Activated CD4-positive, alpha-beta T cell treated with anti-CD3 and anti-CD28 coated beads, Interleukin-2, amount 50 U/mL, for 16 hours (primary cell): ENCODE data around the gene SLC66A2.
"Not testable (repeated sequence)": the region's sequence is repeated elsewhere in the genome, so short reads cannot be mapped to it uniquely, and the experiment has no call there.

Source experiments
- DNase-seq: peaks from one replicate; pipeline ENCODE4 v3.0.0-alpha.2; 2020

The SLC66A2 gene

GRCh38 chr18:79877163-79878091 is 74.0 kb downstream of the SLC66A2 start:
- DNase-seq: no peak

- DNase-seq: no peak
Observed at GRCh38 chr18:79876497-79876896, 75.0 kb downstream of the SLC66A2 start.

GRCh38 chr18:79875931-79876461 is 75.5 kb downstream of the SLC66A2 start:
- no peak for DNase-seq

GRCh38 chr18:79875531-79875919 is 75.9 kb downstream of the SLC66A2 start:
- no peak for DNase-seq

GRCh38 chr18:79874553-79875530 is 76.6 kb downstream of the SLC66A2 start:
- no peak for DNase-seq

- DNase-seq: no peak
Observed at GRCh38 chr18:79873449-79874110, 77.9 kb downstream of the SLC66A2 start.

- no peak for DNase-seq
Observed at GRCh38 chr18:79872527-79873444, 78.7 kb downstream of the SLC66A2 start.

GRCh38 chr18:79871481-79872091 is 79.9 kb downstream of the SLC66A2 start:
- no peak for DNase-seq

- DNase-seq: no peak
Observed at GRCh38 chr18:79871026-79871390, 80.4 kb downstream of the SLC66A2 start.

- DNase-seq: no peak
Observed at GRCh38 chr18:79870301-79871025, 81.0 kb downstream of the SLC66A2 start.

- DNase-seq: no peak
Observed at GRCh38 chr18:79869591-79870300, 81.7 kb downstream of the SLC66A2 start.

GRCh38 chr18:79868811-79869541 is 82.5 kb downstream of the SLC66A2 start:
- no peak for DNase-seq

GRCh38 chr18:79868168-79868784 is 83.2 kb downstream of the SLC66A2 start:
- no peak for DNase-seq

GRCh38 chr18:79867666-79868065 is 83.8 kb downstream of the SLC66A2 start:
- no peak for DNase-seq

GRCh38 chr18:79866889-79867574 is 84.4 kb downstream of the SLC66A2 start:
- DNase-seq: no peak

- not testable (repeated sequence) for DNase-seq
Observed at GRCh38 chr18:79865951-79866350, 85.5 kb downstream of the SLC66A2 start.

GRCh38 chr18:79864955-79865354 is 86.5 kb downstream of the SLC66A2 start:
- not testable (repeated sequence) for DNase-seq
